VCaP (cell line): ENCODE results near the gene C3orf20.

Experiments
- H3K27ac ChIP-seq: fragments of 450-650 bp; 2 replicates; pipeline ENCODE4 v1.5.1; 2017
- TF ChIP-seq, protein P1 (sequence below): fragments of 450-650 bp; conservative IDR thresholded peaks from 2 replicates; pipeline ENCODE4 v1.5.1; 2017; ENCODE audit warnings: mild to moderate bottlenecking, moderate library complexity

The C3orf20 gene

DNA sequence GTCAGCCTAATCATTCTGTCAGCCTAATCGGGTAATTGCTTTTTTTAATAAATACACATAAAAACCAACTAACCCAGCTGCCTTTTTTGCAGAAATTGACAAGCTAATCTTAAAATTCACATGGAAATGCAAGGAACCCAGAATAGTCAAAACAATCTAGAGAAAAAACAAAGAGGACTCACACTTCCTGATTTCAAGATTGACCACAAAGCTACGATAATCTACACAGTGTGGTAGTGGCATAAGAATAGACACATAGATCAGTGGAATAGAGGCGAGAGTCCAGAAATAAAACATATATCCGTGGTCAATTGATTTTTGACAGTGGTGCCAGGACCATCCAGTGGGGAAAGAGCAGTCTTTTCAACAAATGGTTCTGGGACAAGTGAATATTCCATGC is 2.4 kb upstream of the C3orf20 start:
- H3K27ac ChIP-seq = peak overlapping the region; percentile 76
- TF ChIP-seq, protein P1, sequence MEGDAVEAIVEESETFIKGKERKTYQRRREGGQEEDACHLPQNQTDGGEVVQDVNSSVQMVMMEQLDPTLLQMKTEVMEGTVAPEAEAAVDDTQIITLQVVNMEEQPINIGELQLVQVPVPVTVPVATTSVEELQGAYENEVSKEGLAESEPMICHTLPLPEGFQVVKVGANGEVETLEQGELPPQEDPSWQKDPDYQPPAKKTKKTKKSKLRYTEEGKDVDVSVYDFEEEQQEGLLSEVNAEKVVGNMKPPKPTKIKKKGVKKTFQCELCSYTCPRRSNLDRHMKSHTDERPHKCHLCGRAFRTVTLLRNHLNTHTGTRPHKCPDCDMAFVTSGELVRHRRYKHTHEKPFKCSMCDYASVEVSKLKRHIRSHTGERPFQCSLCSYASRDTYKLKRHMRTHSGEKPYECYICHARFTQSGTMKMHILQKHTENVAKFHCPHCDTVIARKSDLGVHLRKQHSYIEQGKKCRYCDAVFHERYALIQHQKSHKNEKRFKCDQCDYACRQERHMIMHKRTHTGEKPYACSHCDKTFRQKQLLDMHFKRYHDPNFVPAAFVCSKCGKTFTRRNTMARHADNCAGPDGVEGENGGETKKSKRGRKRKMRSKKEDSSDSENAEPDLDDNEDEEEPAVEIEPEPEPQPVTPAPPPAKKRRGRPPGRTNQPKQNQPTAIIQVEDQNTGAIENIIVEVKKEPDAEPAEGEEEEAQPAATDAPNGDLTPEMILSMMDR = no peak

DNA sequence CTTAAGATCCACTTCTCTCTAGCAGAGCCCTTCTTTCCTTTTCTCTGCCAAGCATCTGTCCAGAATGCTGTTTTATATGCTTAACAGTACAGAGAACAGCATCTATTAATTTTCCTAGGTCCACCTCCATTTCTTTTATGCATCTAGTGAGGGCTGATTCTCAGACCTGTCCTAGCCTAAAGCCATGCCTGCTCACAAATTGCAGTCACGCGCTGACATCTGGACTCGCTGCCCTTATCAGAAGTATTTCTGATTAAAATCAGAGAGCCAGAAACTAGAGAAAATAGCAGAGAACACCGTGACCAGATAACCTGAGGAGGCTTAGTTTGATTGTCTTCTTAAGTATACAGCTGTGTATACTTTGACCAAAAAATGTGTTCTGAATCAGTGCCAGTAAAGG is 1.9 kb downstream of the C3orf20 start:
- TF ChIP-seq, protein P1 = no peak
- H3K27ac ChIP-seq = peak overlapping the region; percentile 76

DNA sequence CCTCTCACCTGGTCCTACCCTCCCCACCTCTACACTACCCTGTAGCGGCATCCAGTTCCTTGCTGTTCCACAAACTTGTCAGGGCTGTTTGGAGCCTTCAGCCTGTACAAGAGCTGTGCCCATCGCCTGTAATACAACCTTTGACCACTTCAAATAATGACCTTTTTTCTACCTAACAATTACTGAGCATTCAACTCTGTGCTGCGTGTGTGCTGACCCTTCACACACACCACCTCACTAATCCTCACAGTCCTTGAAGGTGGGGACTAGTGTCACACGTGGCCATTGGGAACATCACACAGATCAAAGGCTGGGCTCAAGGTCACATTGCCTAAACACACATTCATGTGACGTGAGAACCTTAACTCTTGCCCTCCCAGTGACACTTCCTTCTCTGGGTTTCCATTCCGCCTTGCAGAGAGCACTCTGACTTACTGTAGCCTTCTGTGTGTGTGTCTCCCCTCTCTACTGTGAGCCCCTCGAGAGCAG is 3.1 kb downstream of the C3orf20 start:
- TF ChIP-seq, protein P1 = no peak
- H3K27ac ChIP-seq = peak overlapping the region; percentile 76

DNA sequence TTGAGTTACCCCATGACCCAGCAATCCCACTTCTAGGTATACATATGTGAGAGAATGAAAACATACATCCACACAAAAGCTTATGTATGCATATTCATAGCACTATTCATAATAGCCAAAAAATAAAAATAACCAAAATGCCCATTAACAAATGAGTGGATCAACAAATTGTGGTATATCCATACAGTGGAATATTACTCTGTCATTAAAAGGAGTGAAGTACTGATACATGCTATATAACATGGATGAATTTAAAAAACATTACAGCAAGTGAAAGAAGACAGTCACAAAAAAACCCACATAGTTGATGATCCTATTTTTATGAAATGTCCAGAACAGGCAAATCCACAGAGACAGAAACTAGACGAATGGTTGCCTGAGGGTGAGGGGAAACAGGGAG is 5.2 kb downstream of the C3orf20 start:
- TF ChIP-seq, protein P1 = no peak
- no peak overlapping the region for H3K27ac ChIP-seq

DNA sequence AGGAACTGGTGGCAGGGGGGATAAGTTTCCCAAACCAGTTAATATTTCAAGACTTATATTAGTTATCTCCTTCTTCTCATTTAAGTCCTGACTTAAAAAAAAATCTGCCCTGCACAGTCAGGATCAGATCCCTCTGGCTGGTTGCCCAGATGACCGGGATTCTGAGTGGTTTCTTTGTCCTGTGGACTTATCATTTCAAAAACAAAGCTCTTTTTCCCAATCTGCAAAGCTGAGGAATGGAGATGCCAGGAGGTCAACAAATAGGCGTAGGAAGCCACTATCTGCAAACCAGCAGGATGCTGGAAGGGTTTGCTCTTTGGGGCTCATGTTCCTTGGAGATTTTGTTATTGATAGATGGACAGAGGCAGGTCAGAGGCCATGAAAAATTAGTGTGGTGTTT is 5.8 kb downstream of the C3orf20 start:
- no peak overlapping the region for H3K27ac ChIP-seq
- TF ChIP-seq, protein P1 = no peak

DNA sequence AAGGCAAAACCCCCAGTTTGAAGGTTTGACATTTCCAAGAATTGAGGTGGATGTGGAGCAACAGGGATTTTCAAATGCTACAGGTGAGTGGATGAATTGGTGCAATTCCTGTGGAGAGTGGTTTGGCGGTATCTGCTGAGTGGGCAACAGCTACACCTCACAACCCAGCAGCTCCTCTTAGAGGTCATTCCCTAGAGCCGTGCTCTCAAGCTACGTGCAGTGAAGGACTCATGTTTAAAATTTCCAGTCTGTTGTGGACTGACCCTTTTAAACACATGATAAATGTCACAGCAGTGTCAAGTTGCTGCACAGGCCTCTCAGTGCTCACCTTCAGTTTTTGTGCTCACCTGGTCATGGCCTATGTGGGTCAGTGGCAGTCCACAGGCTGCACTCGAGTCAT is 9.5 kb downstream of the C3orf20 start:
- no peak overlapping the region for H3K27ac ChIP-seq
- TF ChIP-seq, protein P1 = no peak

DNA sequence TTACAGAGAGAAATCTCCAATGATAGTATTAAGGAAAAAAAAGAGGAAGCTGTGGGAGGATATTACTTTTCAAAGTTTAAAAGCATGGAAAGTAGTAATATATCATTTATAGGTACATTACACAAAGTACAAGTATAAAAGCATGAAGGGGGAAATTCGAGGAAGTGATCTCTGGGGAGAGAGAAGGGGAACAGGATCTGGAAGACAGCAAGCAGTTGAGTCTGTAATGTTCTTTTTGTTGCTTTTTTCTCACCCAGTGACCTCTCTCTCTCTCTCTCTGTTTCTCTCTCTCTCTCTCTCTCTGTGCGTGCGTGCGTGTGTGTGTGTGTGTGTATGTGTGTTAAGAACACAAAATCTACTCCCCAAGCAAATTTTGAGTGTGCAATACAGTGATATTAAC is 10.2 kb downstream of the C3orf20 start:
- TF ChIP-seq, protein P1 = no peak
- H3K27ac ChIP-seq = no peak overlapping the region
